Subcutaneous abdominal adipose tissue (tissue), 5 donors: ENCODE results near the gene ADARB1.

Experiments used
- H3K27ac ChIP-seq: one replicate; pipeline ENCODE4 v1.7.0; 2013; ENCODE audit warnings: low read depth, mild to moderate bottlenecking, inconsistent platforms, low read length, moderate library complexity
- H3K27me3 ChIP-seq, 5 donors: one replicate each; pipeline ENCODE4 v1.7.0; 2013; ENCODE audit warnings: low read length in 5 of 5, inconsistent platforms in 1 of 5; ENCODE audit not compliant: control insufficient read depth in 5 of 5, insufficient read depth in 4 of 5
- H3K36me3 ChIP-seq, 5 donors: one replicate each; pipeline ENCODE4 v1.7.0; 2013; ENCODE audit warnings: low read length in 5 of 5; ENCODE audit not compliant: control insufficient read depth in 5 of 5, insufficient read depth in 5 of 5
- H3K4me1 ChIP-seq, 5 donors: one replicate each; pipeline ENCODE4 v1.7.0; 2013; ENCODE audit warnings: low read length in 5 of 5, mild to moderate bottlenecking in 3 of 5, moderate library complexity in 1 of 5; ENCODE audit not compliant: control insufficient read depth in 5 of 5, insufficient read depth in 5 of 5
- H3K4me3 ChIP-seq, 5 donors: one replicate each; pipeline ENCODE4 v1.7.0; 2013; ENCODE audit warnings: low read length in 5 of 5, low read depth in 1 of 5
- H3K9ac ChIP-seq, 5 donors: one replicate each; pipeline ENCODE4 v1.7.0; 2013; ENCODE audit warnings: low read length in 5 of 5, mild to moderate bottlenecking in 4 of 5, moderate library complexity in 3 of 5
- H3K9me3 ChIP-seq, 5 donors: one replicate each; pipeline ENCODE4 v1.7.0; 2013; ENCODE audit warnings: low read length in 5 of 5; ENCODE audit not compliant: control insufficient read depth in 5 of 5
- donor health status: healthy.
- donor health status: healthy.
- donor health status: healthy.
- donor health status: healthy.
- donor health status: healthy.

The ADARB1 gene

DNA sequence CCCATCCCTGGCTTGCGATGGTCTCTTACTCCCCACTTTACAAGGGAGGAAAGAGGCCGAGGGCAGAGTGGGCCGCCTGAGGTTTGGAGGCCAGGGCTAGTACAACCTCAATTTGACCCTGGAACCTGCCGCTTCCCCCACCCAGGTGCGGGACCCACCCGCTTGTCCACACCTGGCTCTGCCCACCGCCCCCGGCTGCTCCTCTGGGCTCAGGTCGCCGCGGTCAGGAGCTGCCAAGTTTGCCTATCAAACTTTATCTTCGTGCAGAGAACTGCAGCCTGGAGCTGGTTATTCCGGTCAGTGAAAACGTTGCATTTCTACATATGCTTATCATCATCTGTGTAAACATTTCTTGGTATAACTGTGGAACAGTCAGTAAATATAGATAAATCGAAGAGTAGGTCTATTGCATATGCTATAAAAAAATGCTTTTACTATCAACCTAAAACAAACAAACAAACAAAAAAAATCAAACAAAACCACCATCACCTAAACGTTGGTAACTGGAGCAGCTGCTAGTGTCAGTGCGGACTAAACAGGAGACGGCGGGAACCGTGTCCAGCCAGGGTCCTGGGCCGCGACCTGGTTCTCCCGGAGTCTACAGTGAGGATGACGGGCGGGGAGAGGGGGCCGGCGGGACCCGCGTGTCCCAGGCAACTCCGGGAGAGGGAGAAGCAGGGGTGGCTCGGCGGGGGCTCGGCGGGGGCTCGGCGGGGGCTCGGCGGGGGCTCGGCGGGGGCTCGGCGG lies 906 bp upstream of the ADARB1 start:
- Histone ChIP-seq H3K4me1 (peaks cover 3 to 28% (median 23%) of the 10 kb centered on the region in 5 donors), H3K4me3 (peak overlapping the region; percentile 60 to 91 (median 62)), H3K27me3 (no peaks in the 10 kb centered on the region), H3K9me3 (no peaks in the 10 kb centered on the region), H3K9ac (peak overlapping the region in 2 of 5 donors; percentile 4 to 24), H3K36me3 (no peaks in the 10 kb centered on the region), H3K27ac (no peak overlapping the region)

DNA sequence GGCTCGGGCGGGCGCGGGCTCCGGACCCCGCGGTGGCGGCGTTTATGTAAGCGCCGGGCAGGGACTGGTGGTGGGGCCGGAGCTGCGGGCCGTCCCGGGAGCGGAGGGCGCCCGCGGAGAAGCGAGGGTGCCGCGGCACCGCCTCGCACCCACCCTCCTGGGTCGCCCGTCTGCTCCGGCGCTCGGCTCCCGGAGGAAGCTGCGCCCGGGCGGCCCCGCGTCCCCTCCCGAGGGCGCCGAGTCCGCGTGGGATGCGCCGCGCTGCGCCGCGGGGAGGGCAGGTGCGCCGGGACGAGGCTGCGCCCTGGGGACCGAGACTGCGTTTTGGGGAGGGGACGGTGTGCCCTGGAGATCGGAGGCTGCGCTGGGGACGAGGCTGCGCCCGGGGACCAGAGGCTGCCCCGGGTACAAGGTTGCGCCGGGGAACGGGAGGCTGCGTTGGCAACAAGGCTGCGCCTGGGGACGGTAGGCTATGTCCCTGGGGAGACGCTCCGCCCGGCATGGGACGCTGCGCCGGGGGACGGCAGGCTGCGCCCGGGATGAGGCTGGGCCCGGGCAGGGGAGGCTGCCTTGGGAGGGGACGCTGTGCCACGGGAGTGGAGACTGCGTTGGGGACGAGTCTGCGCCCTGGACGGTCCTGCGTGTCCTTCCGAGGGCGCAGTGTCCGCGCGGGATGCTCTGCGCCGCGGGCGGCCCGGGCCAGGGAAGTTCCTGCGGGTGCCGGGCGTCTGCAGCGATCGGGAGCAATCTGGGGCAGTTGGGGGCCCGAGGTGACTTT lies 627 bp downstream of the ADARB1 start:
- Histone ChIP-seq H3K4me1 (peaks cover 3 to 34% (median 31%) of the 10 kb centered on the region in 5 donors), H3K9me3 (no peaks in the 10 kb centered on the region), H3K9ac (peak overlapping the region in 4 of 5 donors; percentile 40 to 72 (median 54)), H3K27ac (no peak overlapping the region), H3K36me3 (no peaks in the 10 kb centered on the region), H3K27me3 (no peaks in the 10 kb centered on the region), H3K4me3 (peak overlapping the region; percentile 56 to 96 (median 78))

DNA sequence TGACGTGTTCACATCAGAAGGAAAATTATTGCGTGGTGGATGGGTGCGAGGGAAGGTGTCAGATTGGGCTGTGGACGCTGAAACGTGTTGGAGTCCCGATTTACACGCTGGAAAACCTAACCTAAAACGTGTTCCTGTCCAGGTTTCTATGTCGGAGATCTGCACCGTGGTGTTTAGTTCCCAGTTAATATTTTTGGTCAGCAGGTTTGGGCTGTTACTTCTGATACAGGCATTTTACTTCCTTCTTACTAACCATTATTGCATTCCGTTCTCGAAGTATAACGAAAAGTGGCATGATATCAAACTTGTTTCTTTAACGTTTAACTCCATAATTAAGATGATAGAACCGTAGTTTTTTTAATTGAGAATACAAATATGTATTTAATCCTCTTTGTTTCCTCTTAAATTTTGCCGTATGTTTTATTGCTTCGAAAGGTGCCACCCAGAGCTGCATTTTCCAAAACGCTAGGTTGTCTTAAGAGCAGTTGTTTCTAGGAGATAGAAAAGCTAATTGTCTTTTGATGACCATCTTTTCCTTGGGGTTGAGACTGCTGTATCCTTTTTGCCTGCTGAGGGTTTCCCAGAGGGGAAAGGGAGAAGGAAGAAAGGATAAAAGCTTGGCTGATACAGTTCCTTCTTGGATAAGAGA lies 1.3 kb downstream of the ADARB1 start:
- Histone ChIP-seq H3K36me3 (peaks cover 0 to under 1% (median 0%) of the 10 kb centered on the region in 5 donors), H3K9ac (peak overlapping the region in 3 of 5 donors; percentile 40 to 72 (median 68)), H3K9me3 (no peaks in the 10 kb centered on the region), H3K27me3 (no peaks in the 10 kb centered on the region), H3K27ac (no peak overlapping the region), H3K4me1 (peaks cover 3 to 36% (median 31%) of the 10 kb centered on the region in 5 donors), H3K4me3 (peak overlapping the region; percentile 56 to 96 (median 78))

DNA sequence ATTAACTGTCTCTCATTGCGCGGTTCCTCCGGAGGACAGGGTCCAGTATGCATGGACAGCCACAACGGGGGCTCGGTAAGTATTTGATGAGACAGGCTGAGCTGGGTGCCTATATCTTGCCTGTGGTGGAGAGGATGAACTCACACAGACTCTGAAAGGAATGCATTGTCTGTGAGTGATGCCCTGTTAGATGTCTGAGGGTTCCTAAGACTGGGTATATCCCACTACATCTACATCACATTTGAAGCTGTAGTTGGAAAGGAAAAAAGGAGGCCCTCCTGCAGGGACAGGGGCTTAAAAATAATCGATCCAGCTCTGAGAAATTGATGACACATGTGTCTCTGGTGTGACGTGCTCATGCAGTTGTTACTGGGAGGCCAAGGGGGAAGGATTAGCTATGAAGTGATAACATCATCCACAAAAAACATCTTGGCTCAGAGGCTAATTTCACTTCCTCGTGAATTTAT lies 1.9 kb downstream of the ADARB1 start:
- H3K9ac ChIP-seq = peak overlapping the region in 2 of 5 donors; percentile 21 to 22
- H3K27me3 ChIP-seq = no peaks in the 10 kb centered on the region
- no peaks in the 10 kb centered on the region for H3K9me3 ChIP-seq
- peaks cover 3 to 36% (median 31%) of the 10 kb centered on the region in 5 donors for H3K4me1 ChIP-seq
- no peak overlapping the region for H3K27ac ChIP-seq
- peaks cover 0 to 6% (median under 1%) of the 10 kb centered on the region in 5 donors for H3K36me3 ChIP-seq
- H3K4me3 ChIP-seq = peak overlapping the region in 3 of 5 donors; percentile 78 to 91 (median 78)

DNA sequence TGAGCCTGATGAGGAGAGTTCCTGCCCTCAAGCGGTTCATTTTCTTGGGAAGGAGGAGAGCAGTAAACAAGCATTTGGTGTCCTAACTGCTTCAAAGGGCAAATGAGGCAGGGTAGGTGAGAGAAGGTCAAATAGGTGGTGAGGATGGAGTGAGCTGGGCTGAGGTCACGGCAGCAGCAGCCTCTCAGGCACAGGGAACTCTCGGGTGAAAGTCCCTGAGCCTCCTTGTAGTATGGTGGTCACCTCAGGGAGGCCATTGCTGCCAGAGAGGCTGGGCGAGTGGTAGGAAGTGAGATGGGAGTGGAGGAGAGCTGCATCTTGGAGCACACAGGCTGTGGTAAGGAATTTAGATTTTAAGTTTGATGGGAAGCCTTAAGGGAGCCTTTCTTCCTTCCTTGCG lies 4.0 kb downstream of the ADARB1 start:
- no peak overlapping the region for H3K27ac ChIP-seq
- peaks cover 2 to 42% (median 27%) of the 10 kb centered on the region in 5 donors for H3K4me1 ChIP-seq
- H3K4me3 ChIP-seq = no peak overlapping the region
- H3K9ac ChIP-seq = peak overlapping the region in 1 of 5 donors; percentile 33
- peaks cover 0 to 11% (median 2%) of the 10 kb centered on the region in 5 donors for H3K36me3 ChIP-seq
- H3K27me3 ChIP-seq = no peaks in the 10 kb centered on the region
- H3K9me3 ChIP-seq = no peaks in the 10 kb centered on the region

DNA sequence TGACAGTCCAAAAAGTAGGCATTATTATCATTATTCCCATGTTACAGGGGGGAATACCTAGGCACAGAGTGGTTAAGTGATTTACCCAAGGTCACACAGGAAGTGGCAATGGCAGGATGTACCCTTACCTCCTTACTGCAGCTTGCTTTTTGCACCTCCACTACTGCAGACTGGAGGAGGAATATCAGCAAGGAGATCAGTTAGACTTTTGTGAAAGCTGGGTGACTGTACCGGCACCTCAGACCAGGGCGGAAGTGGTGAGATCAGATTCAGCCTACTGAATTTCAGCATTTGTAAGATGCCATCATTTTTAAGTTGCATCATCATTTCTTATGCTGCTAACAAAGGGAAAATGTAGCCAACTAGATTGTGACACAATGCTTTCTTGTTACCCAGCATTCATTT lies 4.5 kb downstream of the ADARB1 start:
- H3K27ac ChIP-seq = no peak overlapping the region
- no peaks in the 10 kb centered on the region for H3K27me3 ChIP-seq
- peaks cover 0 to 39% (median 24%) of the 10 kb centered on the region in 5 donors for H3K4me1 ChIP-seq
- no peak overlapping the region for H3K4me3 ChIP-seq
- peaks cover 0 to 11% (median 2%) of the 10 kb centered on the region in 5 donors for H3K36me3 ChIP-seq
- no peaks in the 10 kb centered on the region for H3K9me3 ChIP-seq
- H3K9ac ChIP-seq = no peak overlapping the region

DNA sequence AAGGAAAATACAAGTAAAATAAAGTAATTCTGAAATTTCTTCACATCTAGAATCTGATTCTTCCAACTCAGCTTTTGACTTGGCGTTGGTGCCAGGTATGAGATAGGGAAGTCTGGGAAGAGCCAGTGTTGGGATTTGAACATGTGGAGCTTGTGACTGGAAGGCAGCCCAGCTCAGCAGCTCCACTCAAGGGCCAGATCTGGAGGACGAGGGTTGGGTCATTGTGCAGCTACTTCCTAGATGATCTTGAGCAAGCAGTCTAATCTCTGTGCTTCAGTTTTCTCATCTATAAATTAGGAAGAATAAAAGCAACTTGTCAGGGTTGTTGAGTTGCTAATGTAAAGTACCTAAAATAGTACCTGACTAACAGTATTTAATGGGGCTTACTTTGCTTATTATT lies 5.0 kb downstream of the ADARB1 start:
- Histone ChIP-seq H3K36me3 (peaks cover 0 to 11% (median 2%) of the 10 kb centered on the region in 5 donors), H3K27ac (no peak overlapping the region), H3K27me3 (no peaks in the 10 kb centered on the region), H3K9ac (no peak overlapping the region), H3K9me3 (no peaks in the 10 kb centered on the region), H3K4me1 (peaks cover 0 to 39% (median 24%) of the 10 kb centered on the region in 5 donors), H3K4me3 (no peak overlapping the region)

DNA sequence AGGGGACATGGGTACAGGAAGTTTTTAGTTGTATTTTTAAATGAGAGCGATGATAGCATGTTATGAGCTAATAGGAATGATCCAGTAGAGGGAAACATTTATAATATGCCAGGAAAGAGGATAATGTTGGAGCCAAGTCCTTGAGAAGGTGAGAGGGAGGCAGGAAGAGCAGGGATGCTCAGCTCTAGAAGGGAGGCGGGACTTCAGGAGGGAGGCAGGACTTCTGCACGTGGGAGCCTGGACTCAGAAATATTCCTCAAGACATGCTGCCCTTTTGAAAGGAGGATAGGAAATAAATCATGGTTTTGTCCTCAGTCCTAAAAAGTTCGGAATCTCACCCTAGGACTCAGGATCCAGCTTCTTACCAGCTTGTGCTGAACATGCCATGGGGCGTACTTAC lies 5.9 kb downstream of the ADARB1 start:
- Histone ChIP-seq H3K9ac (no peak overlapping the region), H3K4me3 (no peak overlapping the region), H3K36me3 (peaks cover 0 to 11% (median 2%) of the 10 kb centered on the region in 5 donors), H3K4me1 (peaks cover 0 to 41% (median 20%) of the 10 kb centered on the region in 5 donors), H3K27me3 (no peaks in the 10 kb centered on the region), H3K27ac (no peak overlapping the region), H3K9me3 (no peaks in the 10 kb centered on the region)

DNA sequence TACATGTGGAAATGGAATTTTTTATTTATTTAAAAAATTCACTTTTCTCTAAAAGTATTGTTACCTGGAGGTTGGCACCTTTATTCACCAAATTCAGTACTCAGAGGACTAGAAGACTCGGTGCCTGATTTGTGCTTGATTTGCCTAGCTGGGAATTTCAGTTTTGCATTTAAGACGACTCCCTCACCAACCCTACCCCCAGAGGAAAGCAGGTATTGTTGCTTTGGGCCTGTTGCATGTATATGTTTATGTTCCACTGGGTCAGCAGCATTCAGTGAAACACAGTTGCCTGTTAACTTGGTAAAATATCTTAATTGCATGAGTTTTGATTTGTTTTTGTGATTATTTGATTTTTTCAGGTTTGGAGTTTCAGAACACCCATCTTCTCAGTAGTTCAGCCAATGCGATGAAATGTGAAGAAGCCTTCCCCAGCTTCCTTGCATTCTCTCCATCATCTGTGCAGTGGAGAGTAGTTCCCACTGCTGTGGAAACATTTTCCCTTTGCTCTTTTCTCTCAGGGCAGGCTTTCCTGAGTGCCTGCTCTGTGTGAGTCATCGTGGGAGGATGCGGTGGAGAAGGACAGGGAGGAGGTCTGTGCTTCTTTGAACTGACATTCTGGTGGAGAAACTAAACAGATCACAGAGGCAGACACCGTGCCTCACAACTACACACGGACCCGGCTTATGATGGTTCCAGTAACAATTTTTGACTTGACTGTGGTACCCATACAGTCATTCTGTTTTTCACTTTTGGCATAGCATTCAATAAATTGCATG lies 6.4 kb downstream of the ADARB1 start:
- Histone ChIP-seq H3K36me3 (peaks cover 0 to 11% (median 2%) of the 10 kb centered on the region in 5 donors), H3K9ac (no peak overlapping the region), H3K27ac (no peak overlapping the region), H3K4me1 (peaks cover 0 to 38% (median 14%) of the 10 kb centered on the region in 5 donors), H3K4me3 (no peak overlapping the region), H3K27me3 (no peaks in the 10 kb centered on the region), H3K9me3 (no peaks in the 10 kb centered on the region)
